ENCODE data around the gene CAMK2D. TPM values are rescaled to one million over a fixed set of nuclear protein-coding genes. Genes with fewer than 3 reads are reported as not detected.
"Not testable (repeated sequence)": the region's sequence is repeated elsewhere in the genome, so short reads cannot be mapped to it uniquely, and the experiment has no call there.

Gene CAMK2D
- total and polyA plus RNA-seq, 7 donors = 41.2 to 183 (median 83.8) TPM

- H3K4me1 ChIP-seq = no peaks in the 10 kb centered on the region
- H3K27me3 ChIP-seq (ENCODE audit: insufficient read depth in 3 of 3, low read length in 2 of 3) = no peaks in the 10 kb centered on the region
- TF ChIP-seq CTCF (IDR thresholded peaks at IDR 0.05) = no peak
- no peaks in the 10 kb centered on the region for H3K9me3 ChIP-seq
- DNase-seq (no peak), ATAC-seq (no peak)
- intact Hi-C loops (cut with DNase I) = loop anchor here in 1 of 2 donors (10.0 kb wide), 1 partner anchor 385 kb away; no protein-coding TSS in a partner anchor
- no peak overlapping the region for H3K27ac ChIP-seq
- no peak overlapping the region for H3K4me3 ChIP-seq
- 75 to 79% (median 76%) methylated on average over 2 of the region's 2 CpGs for WGBS, 3 donors
- H3K36me3 ChIP-seq (ENCODE audit: insufficient read depth in 1 of 2, low read depth in 1 of 2) = no peaks in the 10 kb centered on the region
Observed at GRCh38 chr4:113769744-113770143, 8.2 kb upstream of the CAMK2D start.

- TF ChIP-seq CTCF (IDR thresholded peaks at IDR 0.05) = no peak
- no peak overlapping the region for H3K4me3 ChIP-seq
- H3K27ac ChIP-seq = no peak overlapping the region
- H3K36me3 ChIP-seq (ENCODE audit: insufficient read depth in 1 of 2, low read depth in 1 of 2) = no peaks in the 10 kb centered on the region
- ATAC-seq (no peak), DNase-seq (no peak)
- no peaks in the 10 kb centered on the region for H3K27me3 ChIP-seq (ENCODE audit: insufficient read depth in 3 of 3, low read length in 2 of 3)
- H3K4me1 ChIP-seq = no peaks in the 10 kb centered on the region
- H3K9me3 ChIP-seq = no peaks in the 10 kb centered on the region
- 77 to 94% (median 83%) methylated on average over 2 of the region's 2 CpGs for WGBS, 3 donors
- intact Hi-C loops (cut with DNase I) = no loop called here
Observed at GRCh38 chr4:113768952-113769351, 7.4 kb upstream of the CAMK2D start.

GRCh38 chr4:113766882-113767281 lies 5.3 kb upstream of the CAMK2D start:
- WGBS, 3 donors = 92 to 97% (median 94%) methylated on average over 2 of the region's 2 CpGs
- TF ChIP-seq CTCF (IDR thresholded peaks at IDR 0.05) = no peak
- Histone ChIP-seq H3K9me3 (no peaks in the 10 kb centered on the region), H3K36me3 (ENCODE audit: insufficient read depth in 1 of 2, low read depth in 1 of 2) (no peaks in the 10 kb centered on the region), H3K4me1 (no peaks in the 10 kb centered on the region), H3K27me3 (ENCODE audit: insufficient read depth in 3 of 3, low read length in 2 of 3) (no peaks in the 10 kb centered on the region), H3K27ac (no peak overlapping the region), H3K4me3 (no peak overlapping the region)
- ATAC-seq (no peak), DNase-seq (no peak)
- intact Hi-C loops (cut with DNase I) = no loop called here

GRCh38 chr4:113764720-113765264 lies 3.3 kb upstream of the CAMK2D start:
- H3K36me3 ChIP-seq (ENCODE audit: insufficient read depth in 1 of 2, low read depth in 1 of 2) = no peaks in the 10 kb centered on the region
- H3K4me1 ChIP-seq = no peaks in the 10 kb centered on the region
- no peak overlapping the region for H3K4me3 ChIP-seq
- TF ChIP-seq CTCF (IDR thresholded peaks at IDR 0.05) = no peak
- ATAC-seq (no peak), DNase-seq (no peak)
- H3K27ac ChIP-seq = no peak overlapping the region
- intact Hi-C loops (cut with DNase I) = loop anchor here (2.0 to 5.0 kb wide), 2 partner anchors 217 to 370 kb away; no protein-coding TSS in a partner anchor
- H3K27me3 ChIP-seq (ENCODE audit: insufficient read depth in 3 of 3, low read length in 2 of 3) = no peaks in the 10 kb centered on the region
- no peaks in the 10 kb centered on the region for H3K9me3 ChIP-seq
- WGBS, 3 donors = 96 to 100% (median 97%) methylated on average over 1 of the region's 1 CpG

- not testable (repeated sequence) for H3K4me3 ChIP-seq; H3K4me1 ChIP-seq; DNase-seq; H3K27me3 ChIP-seq (ENCODE audit: insufficient read depth in 3 of 3, low read length in 2 of 3); H3K27ac ChIP-seq; H3K36me3 ChIP-seq (ENCODE audit: insufficient read depth in 1 of 2, low read depth in 1 of 2); H3K9me3 ChIP-seq; ATAC-seq
- intact Hi-C loops (cut with DNase I) = loop anchor here (2.0 to 5.0 kb wide), 2 partner anchors 217 to 369 kb away; no protein-coding TSS in a partner anchor
- 95 to 98% (median 97%) methylated on average over 12 of the region's 12 CpGs for WGBS, 3 donors
Observed at GRCh38 chr4:113763923-113764322, 2.4 kb upstream of the CAMK2D start.

All from psoas muscle (tissue), 8 donors.